Omental fat pad (tissue), 4 donors: ENCODE results near the gene DDX10. TPM values are rescaled to one million over a fixed set of nuclear protein-coding genes. Genes with fewer than 3 reads are reported as not detected.

Source experiments
- ATAC-seq: fragments of 150-250 bp; one replicate; pipeline ENCODE4 v1.9.1; 2016; ENCODE audit warnings: mild to moderate bottlenecking, moderate library complexity; ENCODE audit not compliant: low FRiP score
- DNase-seq: peaks from one replicate; pipeline ENCODE4 v3.0.0-alpha.2; 2019; ENCODE audit warnings: low spot score
- CTCF ChIP-seq, 3 donors: fragments of 450-650 bp; IDR thresholded peaks; one replicate each; pipeline ENCODE4 v1.5.1; 2016 to 2017; ENCODE audit warnings: antibody characterized with exemption in 3 of 3, mild to moderate bottlenecking in 3 of 3, moderate library complexity in 2 of 3
- total RNA-seq, 4 donors: library from RNA; depleted of rRNA; stranded (reverse); fragments of >200 nt; gene quantifications; one replicate each; pipeline ENCODE4 v1.1.0, GENCODE V29; 2016

DDX10 gene
- total RNA-seq, 4 donors from 2014 or later: 20.2 to 60.6 (median 26.5) TPM

GRCh38 chr11:108906826-108907225 lies 242.0 kb downstream of the DDX10 start:
- no peak for TF ChIP-seq CTCF (IDR thresholded peaks at IDR 0.05)
- ATAC-seq: no peak
- no peak for DNase-seq

- no peak for TF ChIP-seq CTCF (IDR thresholded peaks at IDR 0.05)
- DNase-seq (no peak), ATAC-seq (no peak)
Measured at GRCh38 chr11:108909041-108909440, 244.2 kb downstream of the DDX10 start.

- ATAC-seq: no peak
- DNase-seq: no peak
- no peak for TF ChIP-seq CTCF (IDR thresholded peaks at IDR 0.05)
Measured at GRCh38 chr11:108909921-108910320, 245.1 kb downstream of the DDX10 start.

- DNase-seq: no peak
- no peak for ATAC-seq
Measured at GRCh38 chr11:108912581-108912980, 247.7 kb downstream of the DDX10 start.

GRCh38 chr11:108913204-108913603 lies 248.3 kb downstream of the DDX10 start:
- no peak for TF ChIP-seq CTCF (IDR thresholded peaks at IDR 0.05)
- no peak for ATAC-seq
- DNase-seq: no peak

More at GRCh38 chr11:108912581-108912980, 247.7 kb downstream of the DDX10 start:
- TF ChIP-seq CTCF (IDR thresholded peaks at IDR 0.05): no peak

- TF ChIP-seq CTCF (IDR thresholded peaks at IDR 0.05): no peak
- DNase-seq (no peak), ATAC-seq (no peak)
Measured at GRCh38 chr11:108914211-108914610, 249.3 kb downstream of the DDX10 start.

GRCh38 chr11:108914981-108915380 lies 250.1 kb downstream of the DDX10 start:
- no peak for ATAC-seq
- DNase-seq: no peak

More at GRCh38 chr11:108914981-108915380, 250.1 kb downstream of the DDX10 start:
- TF ChIP-seq CTCF (IDR thresholded peaks at IDR 0.05): no peak
